PFSK-1 (cell line): ENCODE results near the gene SLC25A41.

ENCODE experiments used
- FOXP2 ChIP-seq: optimal IDR thresholded peaks from 2 replicates; pipeline ENCODE3; 2011; ENCODE audit warnings: borderline replicate concordance, control low read depth, inconsistent platforms; ENCODE audit not compliant: insufficient read depth; ENCODE audit errors: extremely low read length, extremely low read depth
- POLR2AphosphoS5 ChIP-seq: IDR thresholded peaks from 2 replicates; pipeline ENCODE4 v1.6.1; 2012; ENCODE audit warnings: low read depth, mild to moderate bottlenecking, control low read depth, low read length, moderate library complexity
- SIN3A ChIP-seq: IDR thresholded peaks from 2 replicates; pipeline ENCODE4 v1.6.1; 2012; ENCODE audit warnings: mild to moderate bottlenecking, low read length, moderate library complexity, borderline replicate concordance; ENCODE audit not compliant: insufficient read depth
- TAF1 ChIP-seq: IDR thresholded peaks from 2 replicates; pipeline ENCODE4 v1.6.1; 2012; ENCODE audit warnings: low read length, control low read depth, borderline replicate concordance; ENCODE audit not compliant: insufficient read depth
- TF ChIP-seq, protein P1 (sequence below), 2 experiments: IDR thresholded peaks; 2 replicates each; pipeline versions ENCODE4 v1.6.1 to v1.8.0; 2011 to 2012; ENCODE audit warnings: low read depth in 2 of 2, low read length in 2 of 2, control low read depth in 1 of 2, inconsistent platforms in 1 of 2, mild to moderate bottlenecking in 1 of 2, moderate library complexity in 1 of 2; ENCODE audit not compliant: insufficient read depth in 1 of 2

The SLC25A41 gene

DNA sequence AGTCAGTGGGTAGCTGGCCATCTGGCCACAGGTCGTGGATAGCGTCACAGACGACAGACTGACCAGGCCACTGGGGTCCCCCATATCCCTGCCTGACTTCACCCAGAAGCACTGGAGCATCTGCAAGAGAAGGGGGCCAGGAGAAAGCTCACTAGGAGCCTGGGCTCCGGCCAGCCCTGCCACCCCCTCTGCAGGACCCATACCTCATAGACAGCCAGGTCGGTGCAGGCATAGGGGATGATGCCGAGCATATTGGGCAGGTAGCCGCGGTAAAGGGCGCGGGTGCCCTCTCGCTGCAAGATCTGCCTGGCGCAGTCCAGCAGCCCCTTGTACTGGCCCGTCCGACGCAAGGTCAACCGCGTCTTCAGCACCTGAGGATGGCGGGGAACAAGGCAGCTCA is 6.4 kb downstream of the SLC25A41 start:
- TF ChIP-seq TAF1 (no peak), POLR2AphosphoS5 (no peak), SIN3A (no peak), FOXP2 (no peak)
- TF ChIP-seq, protein P1, sequence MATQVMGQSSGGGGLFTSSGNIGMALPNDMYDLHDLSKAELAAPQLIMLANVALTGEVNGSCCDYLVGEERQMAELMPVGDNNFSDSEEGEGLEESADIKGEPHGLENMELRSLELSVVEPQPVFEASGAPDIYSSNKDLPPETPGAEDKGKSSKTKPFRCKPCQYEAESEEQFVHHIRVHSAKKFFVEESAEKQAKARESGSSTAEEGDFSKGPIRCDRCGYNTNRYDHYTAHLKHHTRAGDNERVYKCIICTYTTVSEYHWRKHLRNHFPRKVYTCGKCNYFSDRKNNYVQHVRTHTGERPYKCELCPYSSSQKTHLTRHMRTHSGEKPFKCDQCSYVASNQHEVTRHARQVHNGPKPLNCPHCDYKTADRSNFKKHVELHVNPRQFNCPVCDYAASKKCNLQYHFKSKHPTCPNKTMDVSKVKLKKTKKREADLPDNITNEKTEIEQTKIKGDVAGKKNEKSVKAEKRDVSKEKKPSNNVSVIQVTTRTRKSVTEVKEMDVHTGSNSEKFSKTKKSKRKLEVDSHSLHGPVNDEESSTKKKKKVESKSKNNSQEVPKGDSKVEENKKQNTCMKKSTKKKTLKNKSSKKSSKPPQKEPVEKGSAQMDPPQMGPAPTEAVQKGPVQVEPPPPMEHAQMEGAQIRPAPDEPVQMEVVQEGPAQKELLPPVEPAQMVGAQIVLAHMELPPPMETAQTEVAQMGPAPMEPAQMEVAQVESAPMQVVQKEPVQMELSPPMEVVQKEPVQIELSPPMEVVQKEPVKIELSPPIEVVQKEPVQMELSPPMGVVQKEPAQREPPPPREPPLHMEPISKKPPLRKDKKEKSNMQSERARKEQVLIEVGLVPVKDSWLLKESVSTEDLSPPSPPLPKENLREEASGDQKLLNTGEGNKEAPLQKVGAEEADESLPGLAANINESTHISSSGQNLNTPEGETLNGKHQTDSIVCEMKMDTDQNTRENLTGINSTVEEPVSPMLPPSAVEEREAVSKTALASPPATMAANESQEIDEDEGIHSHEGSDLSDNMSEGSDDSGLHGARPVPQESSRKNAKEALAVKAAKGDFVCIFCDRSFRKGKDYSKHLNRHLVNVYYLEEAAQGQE (IDR thresholded peaks at IDR 0.05; ENCODE audit: insufficient read depth in 1 of 2, low read depth in 2 of 2, low read length in 2 of 2): no peak

DNA sequence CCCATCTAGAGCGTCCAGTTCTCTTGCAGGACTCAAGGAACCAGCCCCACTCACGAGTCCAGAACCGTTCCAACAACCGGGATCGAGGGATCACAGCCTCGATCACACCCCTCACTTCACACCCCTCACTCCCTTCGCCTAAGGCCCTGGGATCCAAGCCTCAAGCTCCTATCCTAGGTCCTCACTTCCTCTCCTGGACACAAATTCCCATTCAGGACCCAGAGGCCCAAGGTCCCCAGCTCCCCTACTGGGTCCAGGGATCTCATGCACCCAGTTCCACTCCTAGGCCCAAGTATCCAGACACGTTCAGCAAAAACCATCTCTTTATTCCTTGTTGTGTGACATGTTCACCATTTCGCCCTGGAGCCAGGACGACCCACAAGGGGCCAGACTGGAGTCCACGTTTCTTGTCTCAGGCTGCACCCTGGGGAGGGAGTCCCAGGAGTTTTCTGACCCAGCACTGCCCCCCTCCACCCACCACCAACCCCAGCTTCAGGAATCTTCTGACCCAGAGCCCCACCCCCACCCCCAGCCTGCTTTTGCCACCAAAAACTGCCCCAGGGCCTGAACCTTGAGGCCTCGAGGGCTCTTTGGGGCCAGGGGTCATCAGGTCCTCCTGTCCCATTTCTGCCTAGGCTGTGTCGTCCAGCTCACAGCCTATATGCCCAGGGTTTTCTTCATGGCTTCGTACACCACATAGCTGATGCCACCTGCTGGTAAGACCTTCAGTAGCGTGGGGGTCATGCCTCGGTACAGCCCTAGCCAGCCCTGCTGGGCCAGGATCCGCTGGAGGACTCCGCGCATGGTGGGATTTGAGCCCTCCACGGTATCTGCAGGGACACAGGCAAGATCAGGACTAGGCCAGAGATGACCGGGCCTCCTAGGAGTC is 7.6 kb downstream of the SLC25A41 start:
- TF ChIP-seq SIN3A (no peak), POLR2AphosphoS5 (no peak), FOXP2 (no peak), TAF1 (no peak)
- TF ChIP-seq, protein P1 (IDR thresholded peaks at IDR 0.05; ENCODE audit: insufficient read depth in 1 of 2, low read depth in 2 of 2, low read length in 2 of 2): no peak

DNA sequence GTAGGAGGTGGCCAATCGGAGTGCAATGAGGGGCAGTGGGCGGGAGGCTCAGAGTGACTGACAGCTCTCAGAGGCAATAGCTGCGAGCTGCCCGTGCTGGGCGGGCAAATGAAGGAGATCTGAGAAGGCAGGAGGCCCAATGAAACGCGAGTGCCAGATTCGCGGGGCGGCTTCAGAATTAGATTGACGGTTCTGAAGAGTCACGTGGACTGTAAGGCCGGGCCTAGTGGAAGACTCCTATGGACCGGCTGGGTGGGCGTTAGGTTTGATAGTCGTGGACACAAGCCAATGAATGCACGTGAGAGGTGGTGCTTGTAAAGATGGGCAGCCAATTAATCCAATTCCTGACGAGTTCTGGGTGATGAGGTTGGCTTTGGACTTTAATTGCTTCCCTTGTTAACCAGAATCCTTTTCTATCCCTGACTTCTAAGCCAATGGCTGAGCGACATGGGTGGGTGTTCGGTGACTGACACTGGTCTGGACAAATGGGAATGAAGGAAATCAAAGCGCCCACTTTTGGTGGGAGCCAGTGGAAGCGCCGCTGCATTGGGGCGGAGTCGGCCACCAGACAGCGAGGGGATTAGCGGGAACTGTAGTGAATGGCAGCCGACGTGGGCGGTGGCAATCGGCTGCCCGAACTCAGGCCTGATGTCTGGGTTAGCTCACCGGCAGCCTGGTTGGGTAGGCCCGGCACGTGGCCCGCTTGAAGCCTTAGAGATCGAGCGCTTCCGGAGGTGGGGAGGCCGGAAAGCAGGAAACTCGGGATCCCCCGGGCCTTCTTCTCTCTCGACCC is 8.4 kb downstream of the SLC25A41 start:
- TF ChIP-seq, protein P1 (IDR thresholded peaks at IDR 0.05; ENCODE audit: insufficient read depth in 1 of 2, low read depth in 2 of 2, low read length in 2 of 2): no peak
- TF ChIP-seq FOXP2: peak; percentile 41

DNA sequence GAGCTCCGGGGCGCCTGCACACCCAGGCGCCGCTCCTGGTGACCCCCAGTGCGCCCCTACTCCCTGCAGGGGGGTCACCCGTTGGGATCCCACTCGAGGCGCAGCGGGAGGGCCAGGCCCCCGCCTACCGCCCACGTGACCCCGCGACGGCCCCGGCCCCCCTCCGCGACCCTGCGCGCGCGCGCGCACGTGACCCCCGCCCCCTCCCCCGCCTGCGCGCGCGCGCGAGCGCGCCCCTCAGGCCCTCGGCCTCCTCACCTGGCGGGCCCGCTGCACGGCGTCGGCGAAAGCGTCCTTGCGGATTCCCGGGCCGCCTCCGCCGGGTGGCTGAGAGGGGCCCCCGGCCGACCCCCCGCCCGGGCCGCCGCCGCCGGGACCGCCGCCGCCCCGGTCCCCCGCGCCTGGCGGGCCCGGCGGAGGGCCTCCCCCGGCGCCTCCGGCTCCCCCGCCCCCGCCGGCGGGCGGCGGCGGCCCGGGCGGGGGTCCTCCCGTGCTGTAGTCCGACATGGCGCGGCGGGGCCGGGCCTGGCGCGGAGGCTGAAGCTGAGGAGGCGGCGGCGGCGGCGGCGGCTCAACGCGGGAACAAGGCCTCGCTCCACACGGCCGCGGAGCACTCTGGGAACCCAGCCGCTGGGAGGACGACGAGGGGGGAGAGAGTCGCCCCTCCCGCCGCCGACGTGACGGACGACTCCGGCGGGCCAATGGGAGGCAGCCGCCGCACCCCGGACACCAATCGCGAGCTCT is 9.2 kb downstream of the SLC25A41 start, which contains the start of gene KHSRP:
Gene KHSRP, minus strand, starts transcription at position 617 of the 744 bp plus-strand sequence. Its CDS starts 110 bp downstream, at position 507.
- TF ChIP-seq POLR2AphosphoS5: peak; percentile 65; the same call in 1 of the 2 replicates
- no peak for TF ChIP-seq TAF1

DNA sequence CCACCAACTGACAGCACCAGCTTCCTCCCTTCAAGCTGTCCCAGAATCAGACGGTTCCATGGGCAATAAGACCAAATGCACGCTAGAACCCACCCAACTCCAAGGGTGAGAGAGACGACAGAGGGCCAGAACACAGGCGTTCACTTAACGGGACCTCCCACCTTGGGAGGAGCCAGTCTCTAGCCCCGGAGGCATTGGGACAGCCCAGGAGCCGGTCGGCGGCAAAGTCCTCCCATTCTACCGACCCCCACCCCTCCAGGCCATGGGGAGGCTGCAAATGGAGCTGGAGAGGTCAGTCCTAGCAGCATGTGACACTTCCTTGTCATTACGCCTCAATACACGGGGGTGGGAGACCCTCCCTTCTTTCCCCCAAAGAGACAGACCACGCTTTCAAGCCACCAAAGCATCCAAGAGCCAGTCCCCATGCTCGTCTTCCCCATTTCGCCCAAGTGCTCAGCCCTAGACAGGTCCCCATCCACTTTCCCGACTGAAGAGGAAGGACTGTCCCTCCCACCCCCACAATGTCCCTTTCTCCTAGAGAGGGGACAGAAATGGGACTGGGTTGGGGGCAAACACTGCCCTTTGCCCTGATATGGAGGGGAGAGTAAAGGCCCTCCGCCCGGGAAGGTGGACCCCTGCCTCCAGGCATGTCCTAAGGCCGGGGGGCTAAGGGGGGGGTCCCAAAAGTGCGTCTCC is 9.9 kb downstream of the SLC25A41 start:
- TF ChIP-seq POLR2AphosphoS5 (0 out of 2 replicates have a peak, but pooled peaks have one; percentile 27), TAF1 (no peak)
